Lung (tissue), 12 donors: Measurements from ENCODE around the gene SULT1A2. TPM values are rescaled to one million over a fixed set of nuclear protein-coding genes. Genes with fewer than 3 reads are reported as not detected.

Experiments
- ATAC-seq: fragments of 200-7000 bp; cut with Tn5 transposase; one replicate; pipeline ENCODE4 v1.9.1; 2020; ENCODE audit warnings: moderate number of reproducible peaks; ENCODE audit not compliant: insufficient read depth, low FRiP score
- DNase-seq, 3 donors: peaks; one replicate each; pipeline ENCODE4 v3.0.0-alpha.2; 2013 to 2017
- H3K27ac ChIP-seq, 2 donors: one replicate each; pipeline ENCODE4 v1.5.1; 2013; ENCODE audit warnings: mild to moderate bottlenecking in 2 of 2, moderate library complexity in 2 of 2, control low read depth in 1 of 2, inconsistent platforms in 1 of 2, low read depth in 1 of 2, low read length in 1 of 2
- H3K27me3 ChIP-seq, 3 donors: one replicate each; pipeline ENCODE4 v1.5.1; 2013; ENCODE audit warnings: low read length in 2 of 3; ENCODE audit not compliant: control insufficient read depth in 3 of 3, insufficient read depth in 3 of 3
- H3K36me3 ChIP-seq, 4 donors: one replicate each; pipeline ENCODE4 v1.5.1; 2013; ENCODE audit warnings: low read length in 4 of 4, mild to moderate bottlenecking in 1 of 4, moderate library complexity in 1 of 4; ENCODE audit not compliant: control insufficient read depth in 4 of 4, insufficient read depth in 4 of 4
- H3K4me1 ChIP-seq, 5 donors: one replicate each; pipeline ENCODE4 v1.5.1; 2013; ENCODE audit warnings: low read length in 5 of 5, mild to moderate bottlenecking in 2 of 5, moderate library complexity in 1 of 5; ENCODE audit not compliant: control insufficient read depth in 5 of 5, insufficient read depth in 5 of 5
- H3K4me3 ChIP-seq: one replicate; pipeline ENCODE4 v1.5.1; 2013; ENCODE audit warnings: mild to moderate bottlenecking, control low read depth, moderate library complexity
- H3K9ac ChIP-seq, 2 donors: one replicate each; pipeline ENCODE4 v1.5.1; 2013; ENCODE audit warnings: low read length in 2 of 2, control low read depth in 1 of 2; ENCODE audit not compliant: insufficient read depth in 1 of 2
- H3K9me3 ChIP-seq, 4 donors: one replicate each; pipeline ENCODE4 v1.5.1; 2013; ENCODE audit warnings: low read length in 3 of 4, mild to moderate bottlenecking in 1 of 4, moderate library complexity in 1 of 4; ENCODE audit not compliant: control insufficient read depth in 4 of 4, insufficient read depth in 3 of 4
- WGBS, 2 donors: extraction: QIAGEN DNeasy Blood & Tissue Kit; methylation state at CpG; one replicate each; pipeline ENCODE4 v1.1.7; 2013; 5-methylcytosine and 5-hydroxymethylcytosine counted together
- polyA plus RNA-seq, 2 donors: library from polyadenylated mRNA; stranded (reverse); fragments of 200-250 nt; gene quantifications; one replicate each; pipeline ENCODE4 v1.2.1, GENCODE V29; 2013
- total RNA-seq, 2 donors: library from RNA; depleted of rRNA in 1 of 2; stranded (reverse); fragments of >200 nt in 1 of 2; gene quantifications; one replicate each; pipeline ENCODE4 v1.2.1, GENCODE V29; 2014 to 2021
- TF ChIP-seq, protein P1 (sequence below): IDR thresholded peaks from 2 replicates; pipeline ENCODE4 v1.5.1; 2012; ENCODE audit warnings: mild to moderate bottlenecking; ENCODE audit errors: control extremely low read depth, extremely low read depth
- donor health status: control.
- donor health status: control.
- donor health status: Bipolar disorder and iron deficiency.
- donor health status: healthy.
- donor health status: DM: yes; HTN: yes; CAD: no.

SULT1A2 gene
- total and polyA plus RNA-seq, 4 donors: 3.7 to 14.2 (median 6.1) TPM

DNA sequence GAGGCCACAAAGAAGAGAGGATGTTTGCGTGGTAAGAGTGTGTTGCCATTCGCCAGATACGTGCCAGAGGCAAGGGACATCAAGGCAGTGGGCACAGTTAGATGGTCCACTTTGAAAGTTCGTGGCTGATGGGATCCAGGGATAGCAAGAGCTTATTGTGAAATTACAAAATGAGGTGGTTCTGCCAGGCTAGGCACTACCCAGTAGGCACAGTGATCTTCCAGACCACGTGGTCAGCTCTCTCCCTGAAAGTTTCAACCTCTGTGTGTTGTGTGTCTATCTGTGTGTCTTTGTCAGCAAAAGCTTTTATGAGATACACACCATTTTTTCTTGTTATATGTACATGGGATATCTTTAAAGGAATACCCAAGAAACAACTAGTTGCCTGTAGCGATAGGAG is 33.6 kb downstream of the SULT1A2 start:
- TF ChIP-seq, protein P1, sequence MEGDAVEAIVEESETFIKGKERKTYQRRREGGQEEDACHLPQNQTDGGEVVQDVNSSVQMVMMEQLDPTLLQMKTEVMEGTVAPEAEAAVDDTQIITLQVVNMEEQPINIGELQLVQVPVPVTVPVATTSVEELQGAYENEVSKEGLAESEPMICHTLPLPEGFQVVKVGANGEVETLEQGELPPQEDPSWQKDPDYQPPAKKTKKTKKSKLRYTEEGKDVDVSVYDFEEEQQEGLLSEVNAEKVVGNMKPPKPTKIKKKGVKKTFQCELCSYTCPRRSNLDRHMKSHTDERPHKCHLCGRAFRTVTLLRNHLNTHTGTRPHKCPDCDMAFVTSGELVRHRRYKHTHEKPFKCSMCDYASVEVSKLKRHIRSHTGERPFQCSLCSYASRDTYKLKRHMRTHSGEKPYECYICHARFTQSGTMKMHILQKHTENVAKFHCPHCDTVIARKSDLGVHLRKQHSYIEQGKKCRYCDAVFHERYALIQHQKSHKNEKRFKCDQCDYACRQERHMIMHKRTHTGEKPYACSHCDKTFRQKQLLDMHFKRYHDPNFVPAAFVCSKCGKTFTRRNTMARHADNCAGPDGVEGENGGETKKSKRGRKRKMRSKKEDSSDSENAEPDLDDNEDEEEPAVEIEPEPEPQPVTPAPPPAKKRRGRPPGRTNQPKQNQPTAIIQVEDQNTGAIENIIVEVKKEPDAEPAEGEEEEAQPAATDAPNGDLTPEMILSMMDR: no peak
- WGBS, 2 donors: 89 to 92% methylated on average over 6 of the region's 6 CpGs
- no peak overlapping the region for H3K4me3 ChIP-seq
- H3K4me1 ChIP-seq: peaks cover 0 to 12% (median 8%) of the 10 kb centered on the region in 5 donors
- DNase-seq (no peak), ATAC-seq (no peak)
- no peak overlapping the region for H3K27ac ChIP-seq
- peaks cover 4 to 25% (median 7%) of the 10 kb centered on the region in 4 donors for H3K36me3 ChIP-seq
- no peaks in the 10 kb centered on the region for H3K27me3 ChIP-seq
- peaks cover 0 to 5% (median 2%) of the 10 kb centered on the region in 4 donors for H3K9me3 ChIP-seq
- H3K9ac ChIP-seq: no peak overlapping the region

DNA sequence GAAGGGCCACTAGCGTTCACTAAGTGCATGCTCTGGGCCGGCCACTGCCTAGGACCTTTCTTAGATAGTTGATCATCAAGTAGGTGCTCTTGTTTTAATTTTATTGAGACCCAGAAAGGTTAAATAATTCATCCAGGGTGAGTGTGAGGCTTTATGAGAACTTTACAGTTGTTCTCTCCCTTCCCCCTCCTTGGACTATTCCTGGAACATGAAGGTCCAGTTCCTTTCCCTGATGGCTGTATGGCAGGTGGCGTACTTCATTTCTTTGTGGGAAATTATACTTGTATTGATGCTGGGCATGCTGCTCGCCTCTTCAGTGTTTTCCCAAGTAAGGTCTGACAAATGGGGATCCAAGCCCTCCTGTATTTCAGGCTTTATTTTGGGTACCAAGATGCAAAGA is 34.7 kb downstream of the SULT1A2 start:
- H3K9me3 ChIP-seq: peaks cover 0 to 2% (median 1%) of the 10 kb centered on the region in 4 donors
- no peaks in the 10 kb centered on the region for H3K27me3 ChIP-seq
- WGBS, 2 donors: 77 to 88% methylated on average over 4 of the region's 4 CpGs
- H3K4me3 ChIP-seq: no peak overlapping the region
- no peak overlapping the region for H3K9ac ChIP-seq
- H3K4me1 ChIP-seq: peaks cover 0 to 12% (median 7%) of the 10 kb centered on the region in 5 donors
- no peak for DNase-seq
- ATAC-seq: no peak
- peaks cover 4 to 24% (median 9%) of the 10 kb centered on the region in 4 donors for H3K36me3 ChIP-seq
- TF ChIP-seq, protein P1: no peak
- H3K27ac ChIP-seq: peak overlapping the region in 1 of 2 donors; percentile 68

DNA sequence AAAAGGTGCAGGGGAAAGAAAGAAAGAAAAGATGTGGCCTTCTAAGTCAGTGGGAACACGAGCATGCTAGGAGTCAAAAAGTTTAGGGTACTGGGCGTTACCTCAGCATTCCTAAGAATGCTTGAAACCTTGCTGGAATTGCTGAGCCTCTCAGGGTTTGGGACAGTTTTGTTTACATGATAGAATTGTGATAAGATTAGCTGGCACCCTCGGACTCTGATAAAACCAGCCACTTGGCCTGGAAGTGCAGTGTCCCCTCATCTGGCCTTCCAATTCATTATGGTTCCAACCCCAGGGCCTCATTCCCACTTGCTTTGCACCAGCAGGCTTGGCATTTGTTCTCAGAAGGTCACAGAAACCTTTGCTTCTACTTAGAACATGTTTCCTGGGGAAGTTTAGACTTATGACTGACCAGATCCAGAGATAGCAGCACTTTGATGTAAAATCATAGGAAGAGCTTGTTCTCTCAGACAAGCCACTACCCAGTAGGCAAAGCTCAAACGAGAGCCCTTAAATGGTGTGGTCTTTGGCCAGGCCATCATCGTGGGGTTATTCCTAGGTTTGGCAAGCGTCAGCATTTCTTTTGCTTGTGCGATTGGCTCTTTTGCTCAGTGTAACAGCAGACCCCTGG is 35.2 kb downstream of the SULT1A2 start:
- ATAC-seq: no peak
- DNase-seq: peak in 1 of 3 donors; percentile 25
- no peak overlapping the region for H3K4me3 ChIP-seq
- no peak overlapping the region for H3K9ac ChIP-seq
- H3K27me3 ChIP-seq: no peaks in the 10 kb centered on the region
- H3K4me1 ChIP-seq: peaks cover 0 to 12% (median 7%) of the 10 kb centered on the region in 5 donors
- peak overlapping the region in 1 of 2 donors; percentile 68 for H3K27ac ChIP-seq
- TF ChIP-seq, protein P1: no peak
- WGBS, 2 donors: 40 to 48% methylated on average over 7 of the region's 7 CpGs
- H3K9me3 ChIP-seq: peaks cover 0 to 1% (median 0%) of the 10 kb centered on the region in 4 donors
- peaks cover 4 to 22% (median 10%) of the 10 kb centered on the region in 4 donors for H3K36me3 ChIP-seq

GRCh38 chr16:28558456-28558855 is 38.4 kb downstream of the SULT1A2 start:
- H3K27me3 ChIP-seq: no peaks in the 10 kb centered on the region
- peaks cover 4 to 17% (median 9%) of the 10 kb centered on the region in 4 donors for H3K36me3 ChIP-seq
- DNase-seq: no peak
- 88 to 95% methylated on average over 3 of the region's 3 CpGs for WGBS, 2 donors
- no peak overlapping the region for H3K9ac ChIP-seq
- H3K4me1 ChIP-seq: peaks cover 0 to 16% (median 9%) of the 10 kb centered on the region in 5 donors
- H3K4me3 ChIP-seq: no peak overlapping the region
- TF ChIP-seq, protein P1: no peak
- no peaks in the 10 kb centered on the region for H3K9me3 ChIP-seq
- H3K27ac ChIP-seq: no peak overlapping the region
- ATAC-seq: no peak
